Muscle layer of colon (tissue), 2 donors: Measurements from ENCODE around the gene ATP1A4.

ENCODE experiments used
- H3K27ac ChIP-seq: one replicate; pipeline ENCODE4 v1.7.0; 2013; ENCODE audit warnings: low read depth, mild to moderate bottlenecking, low read length, moderate library complexity
- H3K27me3 ChIP-seq, 2 donors: one replicate each; pipeline ENCODE4 v1.7.0; 2013; ENCODE audit warnings: low read length in 2 of 2, mild to moderate bottlenecking in 2 of 2; ENCODE audit not compliant: insufficient read depth in 2 of 2, control insufficient read depth in 1 of 2
- H3K36me3 ChIP-seq: one replicate; pipeline ENCODE4 v1.7.0; 2013; ENCODE audit warnings: mild to moderate bottlenecking, low read length; ENCODE audit not compliant: insufficient read depth
- H3K4me1 ChIP-seq: one replicate; pipeline ENCODE4 v1.7.0; 2013; ENCODE audit warnings: mild to moderate bottlenecking, low read length; ENCODE audit not compliant: insufficient read depth
- H3K4me3 ChIP-seq, 2 donors: one replicate each; pipeline ENCODE4 v1.7.0; 2013; ENCODE audit warnings: low read length in 2 of 2, low read depth in 1 of 2, mild to moderate bottlenecking in 1 of 2, moderate library complexity in 1 of 2
- H3K9ac ChIP-seq: one replicate; pipeline ENCODE4 v1.7.0; 2013; ENCODE audit warnings: low read length
- H3K9me3 ChIP-seq: one replicate; pipeline ENCODE4 v1.7.0; 2013; ENCODE audit warnings: mild to moderate bottlenecking, low read length
- donor health status: abdominal sarcoma.
- donor health status: Adenocarcinoma of cecum.

The ATP1A4 gene

DNA sequence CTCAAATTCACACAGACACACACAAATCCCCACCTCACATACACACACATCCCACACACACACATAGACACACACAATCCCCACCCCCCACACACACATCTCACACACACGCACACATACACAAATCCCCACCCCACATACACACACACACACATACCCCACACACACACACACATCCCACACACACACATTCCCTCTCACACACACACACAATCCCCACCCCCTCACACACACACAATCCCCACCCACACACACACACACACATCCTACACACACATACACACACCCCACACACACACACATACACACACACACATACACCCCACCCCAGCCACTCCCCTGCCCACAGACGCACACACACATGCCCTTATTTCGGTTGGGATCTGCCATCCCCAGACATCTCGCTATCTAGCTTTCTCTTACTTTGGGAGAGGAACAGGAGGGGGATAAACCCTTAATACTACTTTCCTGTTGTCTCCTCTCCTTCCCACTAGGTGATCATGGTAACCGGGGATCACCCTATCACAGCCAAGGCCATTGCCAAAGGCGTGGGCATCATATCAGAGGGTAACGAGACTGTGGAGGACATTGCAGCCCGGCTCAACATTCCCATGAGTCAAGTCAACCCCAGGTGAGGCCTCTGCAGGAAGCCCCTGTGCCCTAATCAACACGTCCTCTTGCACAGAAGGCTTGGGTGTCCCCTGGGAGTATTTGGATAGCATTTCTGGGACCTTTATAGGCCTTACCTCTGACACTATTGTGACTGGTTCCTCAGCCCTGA lies 17.2 kb upstream of the ATP1A4 start:
- H3K27ac ChIP-seq = no peak overlapping the region
- H3K27me3 ChIP-seq = no peaks in the 10 kb centered on the region
- H3K36me3 ChIP-seq = peaks cover 82% of the 10 kb centered on the region
- H3K4me1 ChIP-seq = no peaks in the 10 kb centered on the region
- H3K9me3 ChIP-seq = no peaks in the 10 kb centered on the region
- H3K9ac ChIP-seq = no peak overlapping the region
- H3K4me3 ChIP-seq = no peak overlapping the region

DNA sequence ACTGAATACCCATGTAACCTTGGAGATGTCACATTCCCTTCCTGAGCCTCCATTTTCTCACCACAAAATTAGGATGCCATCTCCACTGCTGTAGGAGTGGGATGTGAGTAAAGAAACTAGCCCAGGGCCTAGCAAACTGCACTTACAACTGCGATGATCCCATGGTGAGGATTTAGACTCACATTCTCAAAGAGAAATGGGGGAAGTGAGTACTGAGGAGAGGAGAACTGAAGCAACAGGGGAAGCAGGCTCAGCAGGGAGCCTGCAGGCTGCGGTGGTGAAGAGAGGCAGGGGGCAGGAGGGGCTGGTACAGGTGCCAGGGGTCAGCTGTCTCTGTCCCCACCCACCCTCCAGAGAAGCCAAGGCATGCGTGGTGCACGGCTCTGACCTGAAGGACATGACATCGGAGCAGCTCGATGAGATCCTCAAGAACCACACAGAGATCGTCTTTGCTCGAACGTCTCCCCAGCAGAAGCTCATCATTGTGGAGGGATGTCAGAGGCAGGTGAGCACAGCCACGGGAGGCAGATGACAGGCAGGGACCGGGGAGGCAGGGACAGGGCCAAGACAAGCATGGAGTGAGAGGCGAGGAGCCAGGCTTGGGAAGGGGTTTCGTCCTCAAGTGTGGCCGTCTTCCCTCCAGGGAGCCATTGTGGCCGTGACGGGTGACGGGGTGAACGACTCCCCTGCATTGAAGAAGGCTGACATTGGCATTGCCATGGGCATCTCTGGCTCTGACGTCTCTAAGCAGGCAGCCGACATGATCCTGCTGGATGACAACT lies 16.4 kb upstream of the ATP1A4 start:
- no peak overlapping the region for H3K9ac ChIP-seq
- peaks cover 80% of the 10 kb centered on the region for H3K36me3 ChIP-seq

DNA sequence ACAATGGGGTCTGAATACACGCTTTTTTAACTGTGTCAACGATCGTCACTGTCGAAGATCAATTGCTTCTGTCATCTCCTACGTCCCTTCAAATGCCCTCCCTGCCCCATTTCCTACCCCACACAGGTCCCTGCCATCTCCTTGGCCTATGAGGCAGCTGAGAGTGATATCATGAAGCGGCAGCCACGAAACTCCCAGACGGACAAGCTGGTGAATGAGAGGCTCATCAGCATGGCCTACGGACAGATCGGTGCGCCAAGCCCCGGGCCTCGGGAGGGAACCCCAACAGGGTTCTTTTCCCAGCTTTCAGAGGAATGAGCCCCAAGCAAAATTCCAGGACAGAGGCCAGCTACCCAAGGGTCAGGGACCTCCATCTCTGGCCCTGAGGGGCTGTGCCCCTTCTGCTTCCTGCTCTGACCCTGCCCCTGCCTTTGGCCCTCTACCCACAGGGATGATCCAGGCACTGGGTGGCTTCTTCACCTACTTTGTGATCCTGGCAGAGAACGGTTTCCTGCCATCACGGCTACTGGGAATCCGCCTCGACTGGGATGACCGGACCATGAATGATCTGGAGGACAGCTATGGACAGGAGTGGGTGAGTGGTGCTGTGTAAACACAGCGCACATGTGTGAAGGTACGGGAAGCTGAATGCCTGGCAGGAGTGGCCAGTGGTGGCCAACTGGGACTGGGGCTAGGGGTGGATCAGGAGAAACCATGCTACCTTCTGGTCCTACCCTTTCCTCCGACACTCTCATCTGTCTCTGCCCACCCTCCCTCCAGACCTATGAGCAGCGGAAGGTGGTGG lies 15.1 kb upstream of the ATP1A4 start:
- no peaks in the 10 kb centered on the region for H3K9me3 ChIP-seq
- no peak overlapping the region for H3K9ac ChIP-seq
- no peaks in the 10 kb centered on the region for H3K27me3 ChIP-seq
- no peaks in the 10 kb centered on the region for H3K4me1 ChIP-seq
- no peak overlapping the region for H3K27ac ChIP-seq
- H3K36me3 ChIP-seq = peaks cover 79% of the 10 kb centered on the region
- no peak overlapping the region for H3K4me3 ChIP-seq

More for the DNA sequence above, 16.4 kb upstream of the ATP1A4 start:
- H3K4me3 ChIP-seq = no peak overlapping the region
- H3K4me1 ChIP-seq = no peaks in the 10 kb centered on the region
- no peaks in the 10 kb centered on the region for H3K9me3 ChIP-seq
- no peak overlapping the region for H3K27ac ChIP-seq
- H3K27me3 ChIP-seq = no peaks in the 10 kb centered on the region

DNA sequence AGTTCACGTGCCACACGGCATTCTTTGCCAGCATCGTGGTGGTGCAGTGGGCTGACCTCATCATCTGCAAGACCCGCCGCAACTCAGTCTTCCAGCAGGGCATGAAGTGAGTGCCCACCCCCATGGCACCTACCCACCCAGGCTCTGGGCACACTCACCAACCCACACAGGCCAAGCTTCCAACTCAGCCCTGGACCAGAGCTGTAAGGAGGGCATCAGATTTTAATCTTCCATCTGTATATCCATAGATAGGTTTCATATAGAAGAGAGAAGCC lies 14.5 kb upstream of the ATP1A4 start:
- no peaks in the 10 kb centered on the region for H3K4me1 ChIP-seq
- H3K4me3 ChIP-seq = no peak overlapping the region
- peaks cover 82% of the 10 kb centered on the region for H3K36me3 ChIP-seq
- H3K27ac ChIP-seq = no peak overlapping the region
- no peaks in the 10 kb centered on the region for H3K9me3 ChIP-seq
- no peak overlapping the region for H3K9ac ChIP-seq
- no peaks in the 10 kb centered on the region for H3K27me3 ChIP-seq

DNA sequence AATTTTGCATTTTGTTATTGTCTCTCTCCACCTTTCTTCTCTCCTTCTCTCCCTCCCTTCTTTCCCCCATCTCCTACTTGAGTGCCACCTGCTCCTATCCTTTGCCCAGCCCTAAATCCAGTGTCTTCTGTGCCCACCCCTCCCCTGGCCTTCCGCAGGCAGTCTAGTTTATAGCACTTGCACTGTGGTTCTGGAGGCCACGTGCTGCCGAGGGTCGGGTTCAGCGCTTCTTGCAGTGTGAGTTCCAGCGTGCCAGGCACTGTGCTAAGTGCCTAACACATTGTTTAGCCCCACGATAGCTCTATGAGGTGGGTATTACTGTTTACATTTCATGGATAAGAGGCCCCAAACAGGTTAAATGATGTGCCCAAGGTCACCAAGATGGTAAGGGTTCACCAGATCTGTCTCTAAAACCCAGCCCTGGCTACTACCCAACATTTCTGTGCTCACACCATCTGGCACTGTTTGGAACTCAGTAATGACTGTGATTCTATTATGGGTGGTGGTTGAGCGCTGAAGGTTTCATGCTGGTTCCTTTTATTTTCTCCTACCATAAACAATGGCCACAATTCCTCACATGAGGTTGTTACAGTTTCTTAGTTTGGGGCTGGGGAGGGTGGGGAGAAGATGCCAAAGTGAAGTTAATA lies 14.1 kb upstream of the ATP1A4 start:
- peaks cover 84% of the 10 kb centered on the region for H3K36me3 ChIP-seq

DNA sequence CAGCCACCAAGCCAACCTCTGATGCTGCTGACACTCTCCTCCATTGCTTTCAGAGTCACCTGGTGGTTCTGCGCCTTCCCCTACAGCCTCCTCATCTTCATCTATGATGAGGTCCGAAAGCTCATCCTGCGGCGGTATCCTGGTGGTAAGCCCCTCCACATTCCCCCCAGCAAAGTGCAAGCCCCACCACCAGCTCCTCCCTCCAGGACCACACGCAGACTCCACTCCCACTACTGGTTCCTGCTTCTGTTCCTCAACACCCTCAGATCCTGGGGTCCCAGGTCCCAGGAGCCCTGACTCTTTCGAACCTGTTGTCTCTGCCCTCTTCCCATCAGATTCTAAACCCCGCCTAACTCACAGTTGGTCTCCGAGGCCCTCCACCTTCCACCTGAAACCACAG lies 11.6 kb upstream of the ATP1A4 start:
- Histone ChIP-seq H3K9me3 (no peaks in the 10 kb centered on the region), H3K36me3 (peaks cover 62% of the 10 kb centered on the region), H3K9ac (no peak overlapping the region), H3K4me1 (no peaks in the 10 kb centered on the region), H3K27ac (no peak overlapping the region), H3K27me3 (no peaks in the 10 kb centered on the region), H3K4me3 (no peak overlapping the region)

More for the DNA sequence above, 14.1 kb upstream of the ATP1A4 start:
- Histone ChIP-seq H3K4me1 (no peaks in the 10 kb centered on the region), H3K27me3 (no peaks in the 10 kb centered on the region), H3K9ac (no peak overlapping the region), H3K9me3 (no peaks in the 10 kb centered on the region), H3K27ac (no peak overlapping the region), H3K4me3 (no peak overlapping the region)

DNA sequence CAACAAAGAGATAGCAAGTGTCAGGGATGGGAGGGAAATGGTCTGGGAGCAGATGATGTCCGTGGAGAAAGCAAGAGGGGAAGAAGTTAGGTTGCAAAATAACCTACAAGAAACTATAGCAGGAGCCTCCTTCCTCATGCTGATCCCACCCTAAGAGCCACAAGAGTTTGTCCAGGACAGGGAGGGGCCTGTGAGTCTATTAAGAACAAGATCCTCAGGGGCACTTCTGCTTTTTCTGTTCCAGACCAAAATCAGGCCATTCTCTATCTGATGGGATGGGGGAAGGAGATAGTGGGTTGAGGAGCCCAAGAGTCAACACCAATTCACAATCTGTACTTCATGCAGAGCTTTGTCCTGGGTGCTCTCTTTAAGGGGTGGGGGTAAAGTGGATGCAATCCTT lies 7.7 kb upstream of the ATP1A4 start:
- Histone ChIP-seq H3K9me3 (no peaks in the 10 kb centered on the region), H3K4me3 (no peak overlapping the region), H3K4me1 (no peaks in the 10 kb centered on the region), H3K36me3 (peaks cover 29% of the 10 kb centered on the region), H3K27ac (no peak overlapping the region), H3K27me3 (no peaks in the 10 kb centered on the region), H3K9ac (no peak overlapping the region)

DNA sequence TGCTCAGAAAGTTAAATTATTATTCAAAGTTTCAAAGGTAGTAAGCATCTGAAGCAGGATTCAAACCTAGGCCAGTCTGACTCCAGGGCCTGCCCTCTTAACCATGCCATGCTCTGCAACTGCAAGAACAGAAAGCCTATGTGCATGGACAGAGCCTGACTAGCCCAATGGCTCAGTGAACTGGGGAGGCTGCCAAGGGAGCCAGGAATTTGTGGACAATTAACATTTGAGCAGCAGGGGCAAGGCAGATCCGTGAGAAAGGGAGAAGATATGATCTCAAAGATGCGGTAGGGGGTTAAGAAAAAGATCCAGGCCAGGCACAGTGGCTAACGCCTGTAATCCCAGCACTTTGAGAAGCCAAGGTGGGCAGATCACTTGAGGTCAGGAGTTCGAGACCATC lies 6.5 kb upstream of the ATP1A4 start:
- Histone ChIP-seq H3K36me3 (peaks cover 22% of the 10 kb centered on the region), H3K4me3 (no peak overlapping the region), H3K27me3 (no peaks in the 10 kb centered on the region), H3K4me1 (no peaks in the 10 kb centered on the region), H3K9ac (no peak overlapping the region), H3K27ac (no peak overlapping the region), H3K9me3 (no peaks in the 10 kb centered on the region)

DNA sequence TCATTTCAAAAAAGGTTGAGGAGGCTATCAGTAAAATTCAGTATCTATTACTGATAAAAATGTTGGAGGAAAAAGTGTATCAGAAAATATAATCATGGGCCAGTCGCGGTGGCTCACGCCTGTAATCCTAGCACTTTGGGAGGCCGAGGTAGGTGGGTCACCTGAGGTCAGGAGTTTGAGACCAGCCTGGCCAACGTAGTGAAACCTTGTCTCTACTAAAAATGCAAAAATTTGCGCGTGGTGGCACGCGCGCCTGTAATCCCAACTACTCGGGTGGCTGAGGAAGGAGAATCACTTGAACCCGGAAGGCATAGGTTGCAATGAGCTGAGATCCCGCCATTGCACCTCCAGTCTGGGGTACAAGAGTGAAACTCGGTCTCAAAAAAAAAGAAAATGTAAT lies 5.3 kb upstream of the ATP1A4 start:
- Histone ChIP-seq H3K27me3 (no peaks in the 10 kb centered on the region), H3K9ac (no peak overlapping the region), H3K9me3 (no peaks in the 10 kb centered on the region), H3K27ac (no peak overlapping the region), H3K4me1 (no peaks in the 10 kb centered on the region), H3K4me3 (no peak overlapping the region), H3K36me3 (peaks cover 11% of the 10 kb centered on the region)

DNA sequence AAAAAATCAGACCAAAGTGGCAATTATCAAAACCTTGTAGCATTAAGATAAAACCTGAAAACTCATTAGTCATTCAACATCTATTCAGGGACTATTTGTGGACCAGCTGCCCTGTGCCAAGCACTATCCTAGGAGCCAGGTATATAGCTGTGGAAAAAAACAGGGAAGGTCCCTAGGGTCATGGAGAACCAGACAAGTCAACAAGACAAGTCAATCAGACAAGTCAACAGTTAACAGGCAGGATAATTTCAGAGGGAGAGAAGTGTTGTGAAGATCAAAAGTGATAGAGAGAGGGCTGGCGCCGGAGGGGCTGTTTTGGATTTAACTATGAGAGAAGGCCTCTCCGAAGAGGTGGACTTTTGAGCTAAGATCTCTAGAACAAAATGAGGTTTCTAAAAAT lies 3.3 kb upstream of the ATP1A4 start:
- no peak overlapping the region for H3K9ac ChIP-seq
- H3K4me3 ChIP-seq = no peak overlapping the region
- no peaks in the 10 kb centered on the region for H3K36me3 ChIP-seq
- no peaks in the 10 kb centered on the region for H3K4me1 ChIP-seq
- H3K27me3 ChIP-seq = no peaks in the 10 kb centered on the region
- no peak overlapping the region for H3K27ac ChIP-seq
- H3K9me3 ChIP-seq = no peaks in the 10 kb centered on the region

DNA sequence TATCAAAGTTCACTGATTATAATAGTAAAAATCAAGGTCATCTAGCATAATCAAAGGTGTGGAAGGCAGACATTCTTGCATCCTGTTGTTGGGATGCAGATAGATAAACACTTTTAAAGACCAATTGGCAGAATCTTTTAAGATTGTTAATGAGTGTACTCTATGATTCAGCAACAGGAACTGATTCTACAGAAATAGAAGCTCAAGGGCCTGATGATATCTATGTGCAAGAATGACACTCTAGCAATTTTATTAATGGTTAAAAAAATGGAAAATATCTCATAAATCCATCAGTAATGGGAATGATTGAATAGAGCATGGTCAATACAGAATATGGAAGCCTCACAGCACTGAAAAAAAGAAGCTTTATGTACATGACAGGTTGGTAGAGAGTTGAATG lies 2.2 kb upstream of the ATP1A4 start:
- H3K9me3 ChIP-seq = no peaks in the 10 kb centered on the region
- H3K27me3 ChIP-seq = no peaks in the 10 kb centered on the region
- H3K4me3 ChIP-seq = no peak overlapping the region
- no peak overlapping the region for H3K27ac ChIP-seq
- H3K36me3 ChIP-seq = no peaks in the 10 kb centered on the region
- H3K9ac ChIP-seq = no peak overlapping the region
- H3K4me1 ChIP-seq = no peaks in the 10 kb centered on the region
